ENCODE data around the gene ST7L. TPM values are rescaled to one million over a fixed set of nuclear protein-coding genes. Genes with fewer than 3 reads are reported as not detected.
"Not testable (repeated sequence)": the region's sequence is repeated elsewhere in the genome, so short reads cannot be mapped to it uniquely, and the experiment has no call there.

The ST7L gene
- total RNA-seq, 4 donors from 2014 or later, result 9.4 to 25.0 (median 12.4) TPM

GRCh38 chr1:112628516-112628915, 9.6 kb upstream of the ST7L start:
- H3K27ac ChIP-seq, result peak overlapping the region in 3 of 4 donors; percentile 22 to 78 (median 62)
- H3K4me3 ChIP-seq, result no peak overlapping the region
- H3K9me3 ChIP-seq, result no peaks in the 10 kb centered on the region
- intact Hi-C loops (cut with DNase I), result no loop called here
- DNase-seq, result no peak
- H3K27me3 ChIP-seq, result no peaks in the 10 kb centered on the region
- peaks cover 4 to 86% (median 26%) of the 10 kb centered on the region in 3 donors for H3K4me1 ChIP-seq
- TF ChIP-seq POLR2A (IDR thresholded peaks at IDR 0.05) (no peak), CTCF (IDR thresholded peaks at IDR 0.05) (no peak)
- 76 to 78% methylated on average over 2 of the region's 2 CpGs for WGBS, 2 donors
- peaks cover 0 to 43% (median 0%) of the 10 kb centered on the region in 3 donors for H3K36me3 ChIP-seq

- Histone ChIP-seq H3K9me3 (no peaks in the 10 kb centered on the region), H3K27me3 (no peaks in the 10 kb centered on the region), H3K4me3 (no peak overlapping the region), H3K4me1 (peaks cover 4 to 94% (median 30%) of the 10 kb centered on the region in 3 donors), H3K27ac (peak overlapping the region in 2 of 4 donors; percentile 62 to 78), H3K36me3 (peaks cover 0 to 39% (median 0%) of the 10 kb centered on the region in 3 donors)
- TF ChIP-seq POLR2A (IDR thresholded peaks at IDR 0.05) (no peak), CTCF (IDR thresholded peaks at IDR 0.05) (no peak)
- no peak for DNase-seq
- intact Hi-C loops (cut with DNase I), result no loop called here
These were observed 7.9 kb upstream of the ST7L start for GRCh38 chr1:112626887-112627286.

GRCh38 chr1:112626193-112626592, 7.3 kb upstream of the ST7L start:
- intact Hi-C loops (cut with DNase I), result no loop called here
- no peak for DNase-seq

GRCh38 chr1:112625696-112626095, 6.8 kb upstream of the ST7L start:
- no peak for DNase-seq
- Histone ChIP-seq H3K27me3 (no peaks in the 10 kb centered on the region), H3K4me3 (no peak overlapping the region), H3K36me3 (peaks cover 0 to 33% (median 0%) of the 10 kb centered on the region in 3 donors), H3K27ac (no peak overlapping the region), H3K9me3 (no peaks in the 10 kb centered on the region), H3K4me1 (peaks cover 8 to 100% (median 42%) of the 10 kb centered on the region in 3 donors)
- WGBS, 2 donors, result 86 to 100% methylated on average over 2 of the region's 2 CpGs
- intact Hi-C loops (cut with DNase I), result no loop called here
- no peak for TF ChIP-seq CTCF (IDR thresholded peaks at IDR 0.05)
- no peak for TF ChIP-seq POLR2A (IDR thresholded peaks at IDR 0.05)

More at GRCh38 chr1:112626193-112626592, 7.3 kb upstream of the ST7L start:
- no peaks in the 10 kb centered on the region for H3K9me3 ChIP-seq
- TF ChIP-seq POLR2A (IDR thresholded peaks at IDR 0.05), result no peak
- no peak for TF ChIP-seq CTCF (IDR thresholded peaks at IDR 0.05)
- WGBS, 2 donors, result 86 to 87% methylated on average over 5 of the region's 5 CpGs
- H3K4me1 ChIP-seq, result peaks cover 4 to 97% (median 37%) of the 10 kb centered on the region in 3 donors
- no peaks in the 10 kb centered on the region for H3K27me3 ChIP-seq
- H3K4me3 ChIP-seq, result no peak overlapping the region
- H3K36me3 ChIP-seq, result peaks cover 0 to 36% (median 0%) of the 10 kb centered on the region in 3 donors
- H3K27ac ChIP-seq, result no peak overlapping the region

GRCh38 chr1:112624493-112624892, 5.6 kb upstream of the ST7L start:
- DNase-seq; H3K27me3 ChIP-seq; H3K9me3 ChIP-seq; intact Hi-C loops (cut with DNase I); H3K27ac ChIP-seq; H3K4me3 ChIP-seq: not testable (repeated sequence)
- H3K36me3 ChIP-seq, result peaks cover 0 to 21% (median 0%) of the 10 kb centered on the region in 3 donors
- 80 to 84% methylated on average over 5 of the region's 5 CpGs for WGBS, 2 donors
- peaks cover 9 to 94% (median 39%) of the 10 kb centered on the region in 3 donors for H3K4me1 ChIP-seq

- Histone ChIP-seq H3K4me1 (peaks cover 4 to 78% (median 29%) of the 10 kb centered on the region in 3 donors), H3K36me3 (peaks cover 0 to 19% (median 0%) of the 10 kb centered on the region in 3 donors), H3K27ac (peak overlapping the region; percentile 98 to 100 (median 99)), H3K9me3 (no peaks in the 10 kb centered on the region), H3K27me3 (no peaks in the 10 kb centered on the region), H3K4me3 (peak overlapping the region; percentile 85 to 98 (median 92))
- TF ChIP-seq CTCF (IDR thresholded peaks at IDR 0.05) (no peak), POLR2A (IDR thresholded peaks at IDR 0.05) (no peak)
- WGBS, 2 donors, result 0 to 1% methylated on average over 6 of the region's 6 CpGs
- intact Hi-C loops (cut with DNase I), result no loop called here
- DNase-seq, result no peak
These were observed 1.4 kb upstream of the ST7L start for GRCh38 chr1:112620377-112620695.
